RWPE2 (cell line): Measurements from ENCODE around the gene MRPL36.
A peak's percentile ranks its signal among the peaks of the same experiment; 100 is the strongest.

Experiments
- ATAC-seq: fragments of 200-7000 bp; cut with Tn5 transposase; 3 replicates; pipeline ENCODE4 v1.9.1; 2021; ENCODE audit warnings: low read depth
- DNase-seq: peaks from one replicate; pipeline ENCODE4 v3.0.0-alpha.2; 2020; ENCODE audit warnings: low spot score
- H3K27ac ChIP-seq: fragments of 450-650 bp; 2 replicates; pipeline ENCODE4 v1.5.1; 2017; ENCODE audit warnings: mild to moderate bottlenecking; ENCODE audit not compliant: poor library complexity, severe bottlenecking
- H3K27me3 ChIP-seq: fragments of 250-450 bp; sonication (Bioruptor Pico); 2 replicates; pipeline ENCODE4 v1.5.1; 2021; ENCODE audit warnings: mild to moderate bottlenecking, moderate library complexity; ENCODE audit not compliant: insufficient read depth, poor library complexity, severe bottlenecking
- H3K36me3 ChIP-seq: fragments of 250-450 bp; sonication (Bioruptor Pico); 2 replicates; pipeline ENCODE4 v1.5.1; 2020; ENCODE audit warnings: low read depth, mild to moderate bottlenecking, moderate library complexity
- H3K4me1 ChIP-seq: fragments of 250-450 bp; sonication (Bioruptor Pico); 2 replicates; pipeline ENCODE4 v1.5.1; 2021; ENCODE audit warnings: mild to moderate bottlenecking, moderate library complexity; ENCODE audit not compliant: insufficient read depth, poor library complexity, severe bottlenecking
- H3K4me3 ChIP-seq: fragments of 250-450 bp; sonication (Bioruptor Pico); 2 replicates; pipeline ENCODE4 v1.5.1; 2021; ENCODE audit warnings: mild to moderate bottlenecking, moderate library complexity; ENCODE audit not compliant: severe bottlenecking
- H3K9me3 ChIP-seq: fragments of 250-450 bp; sonication (Bioruptor Pico); 2 replicates; pipeline ENCODE4 v1.5.1; 2021; ENCODE audit warnings: mild to moderate bottlenecking, moderate library complexity; ENCODE audit not compliant: severe bottlenecking
- CTCF ChIP-seq: fragments of 450-650 bp; IDR thresholded peaks from one replicate; pipeline ENCODE4 v1.5.1; 2017; ENCODE audit warnings: mild to moderate bottlenecking, moderate library complexity; ENCODE audit not compliant: poor library complexity, severe bottlenecking

Gene MRPL36

GRCh38 chr5:1807451-1808185, 8.0 kb upstream of the MRPL36 start:
- TF ChIP-seq CTCF, result no peak
- Histone ChIP-seq H3K9me3 (peaks cover 5% of the 10 kb centered on the region), H3K36me3 (peaks cover 98% of the 10 kb centered on the region), H3K27ac (peak overlapping the region; percentile 69), H3K4me1 (peaks cover 12% of the 10 kb centered on the region), H3K27me3 (no peaks in the 10 kb centered on the region), H3K4me3 (no peak overlapping the region)
- DNase-seq, result no peak
- no peak for ATAC-seq

GRCh38 chr5:1806974-1807373, 7.3 kb upstream of the MRPL36 start:
- peaks cover 5% of the 10 kb centered on the region for H3K9me3 ChIP-seq
- no peak overlapping the region for H3K27ac ChIP-seq
- peaks cover 18% of the 10 kb centered on the region for H3K4me1 ChIP-seq
- DNase-seq (no peak), ATAC-seq (no peak)
- TF ChIP-seq CTCF, result no peak
- no peaks in the 10 kb centered on the region for H3K27me3 ChIP-seq
- peaks cover 100% of the 10 kb centered on the region for H3K36me3 ChIP-seq
- no peak overlapping the region for H3K4me3 ChIP-seq

GRCh38 chr5:1806199-1806598, 6.6 kb upstream of the MRPL36 start:
- peaks cover 93% of the 10 kb centered on the region for H3K36me3 ChIP-seq
- no peaks in the 10 kb centered on the region for H3K27me3 ChIP-seq
- H3K4me3 ChIP-seq, result no peak overlapping the region
- no peak for TF ChIP-seq CTCF
- ATAC-seq, result no peak
- no peak for DNase-seq
- peaks cover 5% of the 10 kb centered on the region for H3K9me3 ChIP-seq
- no peak overlapping the region for H3K27ac ChIP-seq
- H3K4me1 ChIP-seq, result peaks cover 18% of the 10 kb centered on the region

- peaks cover 18% of the 10 kb centered on the region for H3K4me1 ChIP-seq
- TF ChIP-seq CTCF, result no peak
- no peaks in the 10 kb centered on the region for H3K27me3 ChIP-seq
- peaks cover 88% of the 10 kb centered on the region for H3K36me3 ChIP-seq
- no peak for DNase-seq
- no peak for ATAC-seq
- H3K9me3 ChIP-seq, result peaks cover 5% of the 10 kb centered on the region
- no peak overlapping the region for H3K27ac ChIP-seq
- H3K4me3 ChIP-seq, result no peak overlapping the region
Measured at GRCh38 chr5:1805736-1806135, 6.1 kb upstream of the MRPL36 start.

- no peak overlapping the region for H3K27ac ChIP-seq
- TF ChIP-seq CTCF, result no peak
- DNase-seq (no peak), ATAC-seq (no peak)
- no peak overlapping the region for H3K4me3 ChIP-seq
- peaks cover 18% of the 10 kb centered on the region for H3K4me1 ChIP-seq
- peaks cover 5% of the 10 kb centered on the region for H3K9me3 ChIP-seq
- H3K36me3 ChIP-seq, result peaks cover 84% of the 10 kb centered on the region
- H3K27me3 ChIP-seq, result no peaks in the 10 kb centered on the region
Measured at GRCh38 chr5:1805326-1805725, 5.7 kb upstream of the MRPL36 start.
